Measurements from ENCODE around the gene GATA2. TPM values are rescaled to one million over a fixed set of nuclear protein-coding genes. Genes with fewer than 3 reads are reported as not detected.

The GATA2 gene
- total and polyA plus RNA-seq, 2 donors (not counting 1 experiment from before 2014, with no cell fraction given), result 0.83 to 3.2 TPM

DNA sequence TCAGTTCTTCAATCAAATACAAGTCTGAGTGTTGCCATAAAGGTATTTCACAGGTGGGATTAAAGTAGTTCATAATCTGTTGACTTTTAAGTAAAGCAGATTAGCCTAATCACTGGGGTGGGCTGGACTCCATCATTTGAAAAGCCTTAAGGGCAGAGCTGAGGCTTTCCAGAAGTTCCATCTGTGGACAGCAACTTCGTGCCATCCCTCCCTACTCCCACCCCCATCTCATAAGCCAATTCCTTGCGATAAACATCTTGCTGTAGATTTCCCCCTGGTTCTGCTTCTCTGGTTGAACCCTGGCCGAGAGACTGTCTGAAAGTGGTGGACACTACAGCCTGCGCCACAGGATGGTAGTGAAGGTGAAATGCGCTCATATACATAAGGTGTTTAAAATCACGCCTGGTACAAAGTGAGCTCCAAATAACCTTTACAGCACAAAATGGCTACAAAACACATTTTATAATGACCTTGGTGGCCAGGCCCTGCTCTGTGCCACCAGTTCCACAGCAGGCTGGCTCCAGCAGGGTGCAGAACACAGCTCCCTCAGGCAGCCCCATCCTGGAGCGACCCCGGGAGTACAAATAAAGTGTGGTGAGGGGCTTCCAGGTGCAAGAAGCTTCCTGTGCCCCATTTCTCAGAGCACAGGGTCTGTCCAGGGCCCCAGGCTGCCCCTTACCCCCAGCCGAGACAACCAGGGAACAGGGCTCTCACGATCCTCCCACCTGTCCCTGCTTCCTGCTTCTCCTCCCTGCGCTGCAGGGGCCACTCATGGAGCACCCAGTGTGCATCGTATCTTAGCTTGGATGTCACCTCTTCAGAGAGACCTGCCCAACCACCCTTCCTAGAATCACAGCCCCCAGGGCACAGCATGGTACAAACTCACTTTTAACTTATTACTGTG, 25.8 kb upstream of the GATA2 start:
- Histone ChIP-seq H2AFZ (ENCODE audit: low read length) (no peak overlapping the region), H3K27ac (ENCODE audit: insufficient read depth, low read length) (no peak overlapping the region), H3K9me3 (ENCODE audit: control insufficient read depth, insufficient read depth, low read depth, low read length) (no peaks in the 10 kb centered on the region), H3K4me2 (ENCODE audit: extremely low read depth, insufficient read depth, low read length) (no peak overlapping the region), H3K9ac (ENCODE audit: insufficient read depth, low read length) (no peak overlapping the region), H3K36me3 (ENCODE audit: control insufficient read depth, insufficient read depth, low read length) (no peaks in the 10 kb centered on the region), H3K79me2 (ENCODE audit: control insufficient read depth, insufficient read depth, low read length) (no peaks in the 10 kb centered on the region), H3K27me3 (ENCODE audit: control insufficient read depth, insufficient read depth, low read length) (peaks cover 20% of the 10 kb centered on the region), H3K4me1 (ENCODE audit: control insufficient read depth, extremely low read depth, insufficient read depth, low read length) (no peaks in the 10 kb centered on the region), H4K20me1 (ENCODE audit: control insufficient read depth, extremely low read depth, insufficient read depth, low read length) (no peaks in the 10 kb centered on the region), H3K4me3 (replicated peaks in 1 of 4; ENCODE audit: control extremely low read depth in 1 of 4, insufficient read depth in 1 of 4, low read depth in 3 of 4, low read length in 4 of 4) (no peak overlapping the region)
- TF ChIP-seq CTCF (conservative IDR thresholded peaks at IDR 0.05 in 1 of 2, IDR thresholded peaks at IDR 0.05 in 1 of 2; ENCODE audit: low read depth in 1 of 2, low read length in 2 of 2), result no peak
- no peak for TF ChIP-seq EZH2 (IDR thresholded peaks at IDR 0.05; ENCODE audit: low read length, missing control alignments)
- DNase-seq (ENCODE audit: low read depth in 2 of 2), result no peak

DNA sequence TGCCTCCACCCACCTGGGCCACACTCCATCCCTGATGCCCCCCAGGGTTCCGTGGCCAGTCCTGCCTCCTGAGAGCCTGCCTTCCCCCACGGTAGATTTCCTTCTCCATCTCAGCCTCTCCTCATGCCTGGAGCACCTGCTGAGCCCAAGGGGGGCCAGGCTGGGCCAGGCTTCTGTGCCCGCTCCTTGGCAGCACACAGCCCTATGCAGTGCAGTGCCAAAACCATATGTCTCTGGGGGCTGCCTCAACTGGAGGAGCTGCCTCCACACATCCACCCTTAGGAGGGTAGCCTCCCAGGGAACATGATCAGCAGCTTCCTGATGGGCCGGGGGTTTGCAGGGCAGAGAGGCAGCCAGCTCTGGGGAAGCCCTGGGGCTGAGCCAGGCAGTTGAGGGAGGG, 24.6 kb upstream of the GATA2 start:
- H3K9me3 ChIP-seq (ENCODE audit: control insufficient read depth, insufficient read depth, low read depth, low read length), result no peaks in the 10 kb centered on the region
- no peak overlapping the region for H3K4me3 ChIP-seq (replicated peaks in 1 of 4; ENCODE audit: control extremely low read depth in 1 of 4, insufficient read depth in 1 of 4, low read depth in 3 of 4, low read length in 4 of 4)
- TF ChIP-seq EZH2 (IDR thresholded peaks at IDR 0.05; ENCODE audit: low read length, missing control alignments) (no peak), CTCF (conservative IDR thresholded peaks at IDR 0.05 in 1 of 2, IDR thresholded peaks at IDR 0.05 in 1 of 2; ENCODE audit: low read depth in 1 of 2, low read length in 2 of 2) (no peak)
- H3K9ac ChIP-seq (ENCODE audit: insufficient read depth, low read length), result no peak overlapping the region
- peaks cover 20% of the 10 kb centered on the region for H3K27me3 ChIP-seq (ENCODE audit: control insufficient read depth, insufficient read depth, low read length)
- H4K20me1 ChIP-seq (ENCODE audit: control insufficient read depth, extremely low read depth, insufficient read depth, low read length), result no peaks in the 10 kb centered on the region
- no peak overlapping the region for H3K27ac ChIP-seq (ENCODE audit: insufficient read depth, low read length)
- DNase-seq (ENCODE audit: low read depth in 2 of 2), result no peak
- H3K79me2 ChIP-seq (ENCODE audit: control insufficient read depth, insufficient read depth, low read length), result no peaks in the 10 kb centered on the region
- no peaks in the 10 kb centered on the region for H3K4me1 ChIP-seq (ENCODE audit: control insufficient read depth, extremely low read depth, insufficient read depth, low read length)
- H2AFZ ChIP-seq (ENCODE audit: low read length), result no peak overlapping the region
- no peaks in the 10 kb centered on the region for H3K36me3 ChIP-seq (ENCODE audit: control insufficient read depth, insufficient read depth, low read length)
- H3K4me2 ChIP-seq (ENCODE audit: extremely low read depth, insufficient read depth, low read length), result no peak overlapping the region

DNA sequence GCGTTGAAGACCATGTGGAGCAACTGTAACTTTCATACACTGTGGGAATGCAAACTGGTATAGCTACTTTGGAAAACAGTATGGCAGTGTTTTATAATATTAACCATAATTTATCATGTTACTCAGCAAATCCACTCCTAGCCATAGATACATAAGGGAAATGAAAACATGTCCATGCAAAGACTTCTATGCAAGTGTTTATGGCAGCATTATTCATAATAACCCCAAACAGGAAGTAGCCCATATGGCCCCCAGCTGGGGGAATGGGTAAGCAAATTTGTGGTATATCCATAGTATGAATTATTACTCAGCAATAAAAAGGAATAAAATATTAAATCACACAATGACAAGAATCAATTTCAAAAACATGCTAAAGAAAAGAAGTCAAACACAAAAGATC, 23.0 kb upstream of the GATA2 start:
- Histone ChIP-seq H4K20me1 (ENCODE audit: control insufficient read depth, extremely low read depth, insufficient read depth, low read length) (no peaks in the 10 kb centered on the region), H3K27me3 (ENCODE audit: control insufficient read depth, insufficient read depth, low read length) (peaks cover 13% of the 10 kb centered on the region), H3K4me2 (ENCODE audit: extremely low read depth, insufficient read depth, low read length) (no peak overlapping the region), H3K4me3 (replicated peaks in 1 of 4; ENCODE audit: control extremely low read depth in 1 of 4, insufficient read depth in 1 of 4, low read depth in 3 of 4, low read length in 4 of 4) (no peak overlapping the region), H3K36me3 (ENCODE audit: control insufficient read depth, insufficient read depth, low read length) (no peaks in the 10 kb centered on the region), H3K27ac (ENCODE audit: insufficient read depth, low read length) (no peak overlapping the region), H3K4me1 (ENCODE audit: control insufficient read depth, extremely low read depth, insufficient read depth, low read length) (no peaks in the 10 kb centered on the region), H3K9me3 (ENCODE audit: control insufficient read depth, insufficient read depth, low read depth, low read length) (no peaks in the 10 kb centered on the region), H3K9ac (ENCODE audit: insufficient read depth, low read length) (no peak overlapping the region), H2AFZ (ENCODE audit: low read length) (no peak overlapping the region), H3K79me2 (ENCODE audit: control insufficient read depth, insufficient read depth, low read length) (no peaks in the 10 kb centered on the region)
- TF ChIP-seq EZH2 (IDR thresholded peaks at IDR 0.05; ENCODE audit: low read length, missing control alignments) (no peak), CTCF (conservative IDR thresholded peaks at IDR 0.05 in 1 of 2, IDR thresholded peaks at IDR 0.05 in 1 of 2; ENCODE audit: low read depth in 1 of 2, low read length in 2 of 2) (no peak)
- DNase-seq (ENCODE audit: low read depth in 2 of 2), result no peak

All from fibroblast of lung (primary cell).